HepG2 (cell line): ENCODE measurements around the gene SGMS1. TPM values are rescaled to one million over a fixed set of nuclear protein-coding genes. Genes with fewer than 3 reads are reported as not detected.

Experiments used
- ATAC-seq: fragments of 200-7000 bp; cut with Tn5 transposase; 3 replicates; pipeline ENCODE4 v1.9.1; 2020; ENCODE audit warnings: mild to moderate bottlenecking, moderate library complexity
- BruUV-seq: library from RNA; stranded (reverse); fragments of 400-500 nt; replicated peaks from 2 replicates; lab custom pipeline; 2021; lab: Mats Ljungman, UMichigan
- CTCF ChIA-PET: fragments of 300-600 bp; formaldehyde crosslinking; extraction: SDS; loops from one replicate; lab custom pipeline; 2021; ENCODE audit warnings: low total read pairs, inconsistent platforms, low intra/inter-chr PET ratio; lab: Yijun Ruan, JAX
- POLR2A ChIA-PET: fragments of 350-600 bp; sonication (Branson Sonifier 250); formaldehyde crosslinking; loops from one replicate; lab custom pipeline; 2020; ENCODE audit warnings: antibody characterized with exemption, inconsistent platforms; lab: Yijun Ruan, JAX
- DNase-seq: peaks from one replicate; pipeline ENCODE4 v3.0.0-alpha.2; 2015; ENCODE audit warnings: low spot score
- FAIRE-seq: peaks from 3 replicates; lab custom pipeline; 2011; peaks lifted over from hg19 to GRCh38; lab: Jason Lieb, UNC
- H2AFZ ChIP-seq: one replicate; pipeline ENCODE4 v1.6.1; 2011; ENCODE audit warnings: low read length, inconsistent platforms
- H3K27ac ChIP-seq: fragments of 300-600 bp; 3 replicates; pipeline ENCODE4 v1.8.0; 2011; ENCODE audit warnings: mixed run types, mild to moderate bottlenecking, mixed read lengths, low read length, inconsistent platforms; ENCODE audit not compliant: insufficient read depth; ENCODE audit errors: extremely low read length
- H3K27me3 ChIP-seq, 2 experiments: fragments of 200-600 bp in 1 of 2; 2 replicates in 1 of 2; 3 replicates in 1 of 2; pipeline versions ENCODE4 v1.6.0 to v1.8.0; 2011; ENCODE audit warnings: low read length in 2 of 2, mild to moderate bottlenecking in 2 of 2, moderate library complexity in 2 of 2, inconsistent platforms in 1 of 2; ENCODE audit not compliant: insufficient read depth in 2 of 2, control insufficient read depth in 1 of 2
- H3K36me3 ChIP-seq, 2 experiments: fragments of 200-600 bp in 1 of 2; replicated peaks in 1 of 2; 2 replicates in 1 of 2; 3 replicates in 1 of 2; pipeline versions ENCODE4 v1.5.1 to v1.8.0; 2011; ENCODE audit warnings: low read length in 2 of 2, inconsistent platforms in 1 of 2; ENCODE audit not compliant: insufficient read depth in 2 of 2, control insufficient read depth in 1 of 2
- H3K4me1 ChIP-seq: 2 replicates; pipeline ENCODE4 v1.5.1; 2012; ENCODE audit warnings: low read length, inconsistent platforms; ENCODE audit not compliant: insufficient read depth
- H3K4me2 ChIP-seq: 2 replicates; pipeline ENCODE4 v1.6.0; 2011; ENCODE audit warnings: low read depth, low read length, inconsistent platforms
- H3K4me3 ChIP-seq, 3 experiments: fragments of 200-600 bp in 1 of 3; sonication (generic), shearing (Covaris generic) in 1 of 3; replicated peaks in 1 of 3; 2 replicates each; pipeline ENCODE4 v1.5.1; 2011 to 2016; ENCODE audit warnings: low read length in 3 of 3, inconsistent platforms in 2 of 3, low read depth in 2 of 3, mild to moderate bottlenecking in 2 of 3, control low read depth in 1 of 3, mixed read lengths in 1 of 3; ENCODE audit not compliant: insufficient read depth in 1 of 3
- H3K79me2 ChIP-seq: one replicate; pipeline ENCODE4 v1.6.1; 2011; ENCODE audit warnings: low read length, inconsistent platforms; ENCODE audit not compliant: insufficient read depth
- H3K9ac ChIP-seq: 2 replicates; pipeline ENCODE4 v1.6.0; 2011; ENCODE audit warnings: mild to moderate bottlenecking, low read depth, low read length, inconsistent platforms; ENCODE audit not compliant: insufficient read depth
- H3K9me3 ChIP-seq: 2 replicates; pipeline ENCODE4 v1.5.1; 2012; ENCODE audit warnings: mild to moderate bottlenecking, low read length
- H4K20me1 ChIP-seq: 2 replicates; pipeline ENCODE4 v1.6.0; 2011; ENCODE audit warnings: inconsistent platforms, mild to moderate bottlenecking, low read length, moderate library complexity; ENCODE audit not compliant: insufficient read depth
- GFI1 ChIP-seq: sonication (generic); formaldehyde crosslinking; IDR thresholded peaks from 2 replicates; pipeline ENCODE4 v1.5.0; 2020; ENCODE audit warnings: missing genetic modification reagents, mild to moderate bottlenecking, borderline replicate concordance
- NFE2 ChIP-seq: sonication (generic); formaldehyde crosslinking; IDR thresholded peaks from 2 replicates; pipeline ENCODE4 v1.4.0; 2020; ENCODE audit warnings: missing genetic modification reagents
- SNAPC2 ChIP-seq: sonication (generic); formaldehyde crosslinking; IDR thresholded peaks from 2 replicates; pipeline ENCODE4 v1.8.1; 2022; ENCODE audit warnings: mild to moderate bottlenecking, missing genetic modification reagents
- ZNF343 ChIP-seq: sonication (generic); formaldehyde crosslinking; IDR thresholded peaks from 2 replicates; pipeline ENCODE4 v1.4.0; 2020; ENCODE audit warnings: mild to moderate bottlenecking, missing genetic modification reagents
- WGBS: methylation state at CpG from one replicate; pipeline ENCODE4 v1.1.6; 2017; ENCODE audit warnings: low lambda C conversion rate; 5-methylcytosine and 5-hydroxymethylcytosine counted together
- in situ Hi-C: cut with HindIII; loops from 2 replicates; pipeline ENCODE4 v1.10.0; 2017; ENCODE audit warnings: low pct_unique_long_range_greater_than_20kb; ENCODE audit not compliant: extremely low pct_ligation_motif_present
- intact Hi-C: fragments of 100-400 bp; cut with micrococcal nuclease; formaldehyde crosslinking; loops from one replicate; pipeline ENCODE4 v1.10.0; 2022; ENCODE audit not compliant: unreplicated experiment
- polyA plus RNA-seq, 8 experiments: library from polyadenylated mRNA; depleted of rRNA in 3 of 8; stranded (reverse) in 7 of 8; unstranded in 1 of 8; fragments of >200 nt; fragmentation: Illumina TruSeq in 4 of 8; extraction: Trizol in 4 of 8; gene quantifications; 2 replicates each; pipeline versions ENCODE4 v1.2.1 to v1.2.3, GENCODE V29; 2011 to 2016; ENCODE audit warnings: low read depth in 4 of 8, missing spikeins in 1 of 8, mixed read lengths in 1 of 8; ENCODE audit not compliant: insufficient read depth in 1 of 8
- total RNA-seq, 5 experiments: library from RNA; depleted of rRNA; stranded (reverse); fragments of >200 nt; fragmentation: Illumina TruSeq; extraction: Trizol; gene quantifications; 2 replicates each; pipeline ENCODE4 v1.2.3, GENCODE V29; 2016; ENCODE audit warnings: low read depth in 1 of 5
- TF ChIP-seq, protein P1 (sequence below): sonication (generic); formaldehyde crosslinking; IDR thresholded peaks from 2 replicates; pipeline ENCODE4 v1.4.0; 2020; ENCODE audit warnings: mild to moderate bottlenecking, missing genetic modification reagents, borderline replicate concordance

The SGMS1 gene
- total and polyA plus RNA-seq, 2 of the 13 experiments (the other 11 are each of a cell fraction or from before 2014, with no cell fraction given), result 6.5 to 15.1 TPM

DNA sequence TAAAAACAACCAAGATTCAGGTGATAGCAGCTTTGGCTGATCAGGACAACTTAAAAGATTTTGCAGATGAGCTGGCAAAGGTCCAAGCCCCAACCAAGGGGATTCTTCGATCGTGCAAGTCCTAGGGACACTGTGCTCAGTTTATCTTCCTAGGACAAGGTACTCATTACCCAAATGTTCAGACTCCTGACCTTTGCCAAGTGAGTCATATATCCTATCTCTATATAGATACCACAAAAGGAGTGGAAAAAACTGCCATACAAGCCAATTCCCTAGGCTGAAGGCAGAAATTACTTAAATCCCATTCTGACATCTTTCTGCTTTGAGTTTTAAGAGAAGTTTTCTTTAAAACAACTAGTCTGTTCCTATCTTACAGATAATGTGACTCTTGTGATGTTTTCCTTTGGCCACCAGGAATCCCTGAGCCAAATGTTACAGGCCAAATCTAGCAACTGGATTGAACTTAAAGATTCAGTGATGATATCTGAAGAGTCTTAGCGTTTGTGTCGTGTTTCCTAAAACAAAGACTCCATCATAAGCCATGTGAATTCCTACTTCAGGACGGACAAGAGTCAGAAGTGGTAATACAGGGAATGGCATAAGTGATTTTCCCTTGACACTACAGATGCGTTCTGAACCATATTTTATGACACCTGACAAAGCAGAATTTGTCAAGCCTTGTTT, 229.8 kb downstream of the SGMS1 start (continued):
- TF ChIP-seq, protein P1, sequence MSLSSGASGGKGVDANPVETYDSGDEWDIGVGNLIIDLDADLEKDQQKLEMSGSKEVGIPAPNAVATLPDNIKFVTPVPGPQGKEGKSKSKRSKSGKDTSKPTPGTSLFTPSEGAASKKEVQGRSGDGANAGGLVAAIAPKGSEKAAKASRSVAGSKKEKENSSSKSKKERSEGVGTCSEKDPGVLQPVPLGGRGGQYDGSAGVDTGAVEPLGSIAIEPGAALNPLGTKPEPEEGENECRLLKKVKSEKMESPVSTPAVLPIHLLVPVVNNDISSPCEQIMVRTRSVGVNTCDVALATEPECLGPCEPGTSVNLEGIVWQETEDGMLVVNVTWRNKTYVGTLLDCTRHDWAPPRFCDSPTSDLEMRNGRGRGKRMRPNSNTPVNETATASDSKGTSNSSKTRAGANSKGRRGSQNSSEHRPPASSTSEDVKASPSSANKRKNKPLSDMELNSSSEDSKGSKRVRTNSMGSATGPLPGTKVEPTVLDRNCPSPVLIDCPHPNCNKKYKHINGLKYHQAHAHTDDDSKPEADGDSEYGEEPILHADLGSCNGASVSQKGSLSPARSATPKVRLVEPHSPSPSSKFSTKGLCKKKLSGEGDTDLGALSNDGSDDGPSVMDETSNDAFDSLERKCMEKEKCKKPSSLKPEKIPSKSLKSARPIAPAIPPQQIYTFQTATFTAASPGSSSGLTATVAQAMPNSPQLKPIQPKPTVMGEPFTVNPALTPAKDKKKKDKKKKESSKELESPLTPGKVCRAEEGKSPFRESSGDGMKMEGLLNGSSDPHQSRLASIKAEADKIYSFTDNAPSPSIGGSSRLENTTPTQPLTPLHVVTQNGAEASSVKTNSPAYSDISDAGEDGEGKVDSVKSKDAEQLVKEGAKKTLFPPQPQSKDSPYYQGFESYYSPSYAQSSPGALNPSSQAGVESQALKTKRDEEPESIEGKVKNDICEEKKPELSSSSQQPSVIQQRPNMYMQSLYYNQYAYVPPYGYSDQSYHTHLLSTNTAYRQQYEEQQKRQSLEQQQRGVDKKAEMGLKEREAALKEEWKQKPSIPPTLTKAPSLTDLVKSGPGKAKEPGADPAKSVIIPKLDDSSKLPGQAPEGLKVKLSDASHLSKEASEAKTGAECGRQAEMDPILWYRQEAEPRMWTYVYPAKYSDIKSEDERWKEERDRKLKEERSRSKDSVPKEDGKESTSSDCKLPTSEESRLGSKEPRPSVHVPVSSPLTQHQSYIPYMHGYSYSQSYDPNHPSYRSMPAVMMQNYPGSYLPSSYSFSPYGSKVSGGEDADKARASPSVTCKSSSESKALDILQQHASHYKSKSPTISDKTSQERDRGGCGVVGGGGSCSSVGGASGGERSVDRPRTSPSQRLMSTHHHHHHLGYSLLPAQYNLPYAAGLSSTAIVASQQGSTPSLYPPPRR (CRISPR knock-in tag), result peak; percentile 39; the same call in 1 of the 2 replicates
- no peak for TF ChIP-seq ZNF343 (CRISPR knock-in tag)

DNA sequence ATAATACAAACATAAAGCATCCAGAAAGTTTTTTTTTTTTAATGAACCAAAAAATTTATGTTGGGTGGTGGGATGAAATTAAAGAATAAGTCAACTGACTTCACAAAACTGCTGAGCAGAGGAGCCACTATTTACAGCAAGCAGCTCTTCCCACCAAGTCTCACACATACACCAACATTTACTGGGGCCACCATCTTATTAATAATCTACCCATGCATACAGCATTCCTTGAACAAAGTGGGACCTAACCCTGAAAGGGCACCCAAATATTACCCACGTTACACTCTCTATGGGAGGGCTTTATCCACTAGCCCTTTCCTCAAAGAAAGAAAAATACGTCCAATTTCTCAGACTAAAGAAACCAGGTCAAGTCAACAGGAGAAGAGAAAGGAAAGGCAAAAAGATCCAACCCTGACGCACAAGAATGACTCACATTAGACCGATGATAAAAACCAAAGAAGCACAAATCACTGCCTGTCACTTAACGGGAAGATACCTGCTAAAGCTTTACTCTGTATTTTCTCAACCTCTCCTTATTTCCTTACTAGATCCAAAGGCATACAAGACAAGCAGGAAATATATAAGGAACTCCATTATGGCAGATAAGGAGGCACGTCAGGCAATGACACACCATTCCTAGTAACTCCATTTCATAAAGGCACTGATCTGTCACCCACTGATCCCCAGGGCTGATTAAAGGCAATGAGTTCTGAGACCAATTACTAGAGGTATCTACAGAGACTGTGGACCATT, 230.6 kb downstream of the SGMS1 start:
- Histone ChIP-seq H3K27me3 (no peaks in the 10 kb centered on the region), H2AFZ (no peak overlapping the region), H3K4me1 (peaks cover 87% of the 10 kb centered on the region), H3K9ac (peak overlapping the region; percentile 13), H3K27ac (peak overlapping the region; percentile 72), H3K9me3 (no peaks in the 10 kb centered on the region), H3K36me3 (no peaks in the 10 kb centered on the region), H4K20me1 (no peaks in the 10 kb centered on the region), H3K79me2 (peaks cover 2% of the 10 kb centered on the region), H3K4me3 (peak overlapping the region; percentile 6 to 34 (median 26); a peak in 3 of 6 replicates), H3K4me2 (peak overlapping the region; percentile 77)
- TF ChIP-seq SNAPC2 (CRISPR knock-in tag) (0 out of 2 replicates have a peak, but pooled peaks have one; percentile 28), NFE2 (CRISPR knock-in tag) (no peak), GFI1 (CRISPR knock-in tag) (peak; percentile 75)
- intact Hi-C loops (loop anchor here (2.0 kb wide), 1 partner anchor 26 kb away; no protein-coding TSS in a partner anchor), in situ Hi-C loops (no loop called here)
- POLR2A ChIA-PET, result no interaction called here
- CTCF ChIA-PET, result no interaction called here
- DNase-seq (peak; percentile 16), ATAC-seq (peak; percentile 60), FAIRE-seq (no peak)
- 17% methylated on average over 6 of the region's 6 CpGs for WGBS
- no TSS peak for BruUV-seq
